Measurements from ENCODE around the gene ZNRF3.

- TF ChIP-seq EZH2phosphoT487 (IDR thresholded peaks at IDR 0.05; ENCODE audit: insufficient read depth, low read depth) = no peak
- TF ChIP-seq EZH2 (IDR thresholded peaks at IDR 0.05; ENCODE audit: insufficient read depth, poor library complexity, severe bottlenecking) = no peak
These were observed 11.0 kb downstream of the ZNRF3 start for GRCh38 chr22:28894334-28894733.
